Sigmoid colon (tissue), 4 donors: ENCODE data around the gene TAOK3.

Experiments
- CTCF ChIP-seq, 4 experiments: fragments of 450-650 bp in 3 of 4; fragments of 200-600 bp in 1 of 4; IDR thresholded peaks; one replicate each; pipeline ENCODE4 v1.5.1; 2016 to 2019; ENCODE audit warnings: antibody characterized with exemption in 4 of 4, mild to moderate bottlenecking in 3 of 4, moderate library complexity in 2 of 4
- POLR2A ChIP-seq, 2 donors: fragments of 450-650 bp; IDR thresholded peaks; one replicate each; pipeline ENCODE4 v1.6.1; 2016; ENCODE audit warnings: antibody characterized with exemption in 2 of 2, mild to moderate bottlenecking in 2 of 2, moderate library complexity in 2 of 2
- POLR2AphosphoS5 ChIP-seq, 4 donors: sonication (generic); formaldehyde crosslinking; IDR thresholded peaks; one replicate each; pipeline ENCODE4 v1.6.1; 2017; ENCODE audit warnings: antibody characterized with exemption in 4 of 4

GRCh38 chr12:118237052-118237665 lies 135.5 kb downstream of the TAOK3 start:
- TF ChIP-seq POLR2A (IDR thresholded peaks at IDR 0.05) = no peak
- TF ChIP-seq CTCF (IDR thresholded peaks at IDR 0.05) = no peak
- no peak for TF ChIP-seq POLR2AphosphoS5 (IDR thresholded peaks at IDR 0.05)
